GM12878 (cell line): ENCODE data around the gene PPP6R1. TPM values are rescaled to one million over a fixed set of nuclear protein-coding genes. Genes with fewer than 3 reads are reported as not detected.

Experiments
- BACH1 ChIP-seq: fragments of 450-650 bp; IDR thresholded peaks from 2 replicates; pipeline ENCODE4 v1.6.1; 2017; ENCODE audit warnings: mild to moderate bottlenecking, borderline replicate concordance
- CHD1 ChIP-seq: IDR thresholded peaks from 2 replicates; pipeline ENCODE4 v1.6.1; 2012; ENCODE audit warnings: low read depth, low read length, improper control_type of control experiment
- CREB1 ChIP-seq: IDR thresholded peaks from 2 replicates; pipeline ENCODE4 v1.6.1; 2012; ENCODE audit warnings: low read depth, mild to moderate bottlenecking, inconsistent platforms
- DPF2 ChIP-seq: fragments of 450-650 bp; IDR thresholded peaks from 2 replicates; pipeline ENCODE4 v1.6.1; 2017; ENCODE audit warnings: mild to moderate bottlenecking
- ETV6 ChIP-seq, 2 experiments: fragments of 450-650 bp in 1 of 2; IDR thresholded peaks in 1 of 2; conservative IDR thresholded peaks in 1 of 2; 2 replicates each; pipeline ENCODE4 v1.6.1; 2014; ENCODE audit warnings: antibody characterized with exemption in 1 of 2, borderline replicate concordance in 1 of 2, low read depth in 1 of 2, mild to moderate bottlenecking in 1 of 2, moderate library complexity in 1 of 2
- IRF4 ChIP-seq: IDR thresholded peaks from 2 replicates; pipeline ENCODE4 v1.6.1; 2011; ENCODE audit warnings: low read depth, low read length
- MEF2B ChIP-seq: fragments of 450-650 bp; IDR thresholded peaks from 2 replicates; pipeline ENCODE4 v1.6.1; 2018; ENCODE audit warnings: mild to moderate bottlenecking, moderate library complexity; ENCODE audit not compliant: partially characterized antibody, poor library complexity, severe bottlenecking
- MTA2 ChIP-seq: fragments of 450-650 bp; IDR thresholded peaks from 2 replicates; pipeline ENCODE4 v1.6.1; 2016; ENCODE audit warnings: low read depth, mild to moderate bottlenecking, moderate library complexity
- NFYB ChIP-seq: IDR thresholded peaks from 2 replicates; pipeline ENCODE4 v1.6.1; 2011; ENCODE audit warnings: low read depth, mild to moderate bottlenecking, low read length, improper control_type of control experiment, moderate library complexity; ENCODE audit not compliant: insufficient read depth
- NR2C2 ChIP-seq: IDR thresholded peaks from 2 replicates; pipeline ENCODE4 v1.6.1; 2011; ENCODE audit warnings: borderline replicate concordance, low read depth; ENCODE audit not compliant: control insufficient read depth, insufficient read length
- PKNOX1 ChIP-seq: fragments of 450-650 bp; IDR thresholded peaks from 2 replicates; pipeline ENCODE4 v1.6.1; 2016; ENCODE audit warnings: mild to moderate bottlenecking
- RCOR1 ChIP-seq: conservative IDR thresholded peaks from 2 replicates; pipeline ENCODE4 v1.6.1; 2012; ENCODE audit warnings: low read depth, low read length, improper control_type of control experiment
- RELA ChIP-seq: fragments of 450-650 bp; IDR thresholded peaks from 2 replicates; pipeline ENCODE4 v1.8.0; 2014; ENCODE audit warnings: borderline replicate concordance; ENCODE audit not compliant: partially characterized antibody
- SPI1 ChIP-seq: IDR thresholded peaks from 2 replicates; pipeline ENCODE4 v1.6.1; 2011; ENCODE audit warnings: low read depth, mild to moderate bottlenecking, low read length, moderate library complexity, borderline replicate concordance; ENCODE audit not compliant: insufficient read depth
- SRF ChIP-seq, 2 experiments: IDR thresholded peaks; 2 replicates each; pipeline ENCODE4 v1.6.1; 2011; ENCODE audit warnings: low read depth in 2 of 2, low read length in 2 of 2, mild to moderate bottlenecking in 1 of 2, moderate library complexity in 1 of 2
- STAT1 ChIP-seq: fragments of 450-650 bp; conservative IDR thresholded peaks from 2 replicates; pipeline ENCODE4 v1.6.1; 2014; ENCODE audit warnings: antibody characterized with exemption, mild to moderate bottlenecking
- STAT3 ChIP-seq: IDR thresholded peaks from 2 replicates; pipeline ENCODE4 v1.6.1; 2011; ENCODE audit warnings: low read depth, low read length, improper control_type of control experiment
- TCF3 ChIP-seq: IDR thresholded peaks from 2 replicates; pipeline ENCODE4 v1.6.1; 2012; ENCODE audit warnings: low read depth, mild to moderate bottlenecking, low read length, borderline replicate concordance; ENCODE audit not compliant: insufficient read depth
- USF2 ChIP-seq: IDR thresholded peaks from 2 replicates; pipeline ENCODE4 v1.6.1; 2011; ENCODE audit warnings: low read depth, low read length, improper control_type of control experiment, borderline replicate concordance
- ZBED1 ChIP-seq: IDR thresholded peaks from 2 replicates; pipeline ENCODE4 v1.6.1; 2016; ENCODE audit warnings: borderline replicate concordance
- ZNF687 ChIP-seq: fragments of 450-650 bp; IDR thresholded peaks from 2 replicates; pipeline ENCODE4 v1.6.1; 2017; ENCODE audit warnings: mild to moderate bottlenecking, moderate library complexity
- polyA plus RNA-seq, 11 experiments: library from polyadenylated mRNA; depleted of rRNA in 4 of 11; unstranded in 6 of 11; stranded (reverse) in 5 of 11; fragments of >200 nt; fragmentation: Nextera tagmentation in 4 of 11; fragmentation: Illumina TruSeq in 1 of 11; extraction: Ambion mirVana in 4 of 11; extraction: Trizol in 1 of 11; gene quantifications; 1 replicate in 1 of 11; 2 replicates in 10 of 11; pipeline versions ENCODE4 v1.2.1 to v1.2.3, GENCODE V29; 2011 to 2016; ENCODE audit warnings: inconsistent platforms in 2 of 11, missing spikeins in 2 of 11, low read depth in 1 of 11
- total RNA-seq, 4 experiments: library from RNA; depleted of rRNA in 3 of 4; stranded (reverse); fragments of >200 nt in 3 of 4; fragmentation: Illumina TruSeq in 1 of 4; extraction: Trizol in 1 of 4; gene quantifications; 2 replicates each; pipeline versions ENCODE4 v1.2.1 to v1.2.3, GENCODE V29; 2013 to 2021
- TF ChIP-seq, protein P1 (sequence below): IDR thresholded peaks from 2 replicates; pipeline ENCODE4 v1.6.1; 2012; ENCODE audit warnings: low read depth, low read length, improper control_type of control experiment

PPP6R1 gene
- total and polyA plus RNA-seq, 10 of the 15 experiments (the other 5 are each of a cell fraction or from before 2014, with no cell fraction given), result 0.80 to 173 (median 63.7) TPM

- TF ChIP-seq ZNF687, result peak; percentile 82
- peak; percentile 70 for TF ChIP-seq DPF2
- TF ChIP-seq CREB1, result peak; percentile 65
- peak; percentile 88 for TF ChIP-seq STAT3
- TF ChIP-seq SPI1, result no peak
- no peak; a peak in 2 of 4 replicates for TF ChIP-seq ETV6 (conservative IDR thresholded peaks at IDR 0.05 in 1 of 2, IDR thresholded peaks at IDR 0.05 in 1 of 2; ENCODE audit: borderline replicate concordance in 1 of 2, low read depth in 1 of 2)
- peak; percentile 96; the same call in 1 of the 2 replicates for TF ChIP-seq STAT1
- 0 out of 2 replicates have a peak, but pooled peaks have one; percentile 88 for TF ChIP-seq RCOR1
- TF ChIP-seq NR2C2, result no peak
- TF ChIP-seq CHD1, result no peak
- TF ChIP-seq MTA2, result peak; percentile 66; the same call in 1 of the 2 replicates
- TF ChIP-seq RELA, result peak; percentile 58
- TF ChIP-seq SRF (IDR thresholded peaks at IDR 0.05; ENCODE audit: low read depth in 2 of 2, low read length in 2 of 2), result peak in 1 of 2 experiments; percentile 66; a peak in 1 of 4 replicates
- TF ChIP-seq NFYB, result no peak
- 0 out of 2 replicates have a peak, but pooled peaks have one; percentile 19 for TF ChIP-seq BACH1
- TF ChIP-seq IRF4, result peak; percentile 27; the same call in 1 of the 2 replicates
- TF ChIP-seq ZBED1, result no peak
- TF ChIP-seq MEF2B, result peak; percentile 66
- TF ChIP-seq PKNOX1, result peak; percentile 71
- TF ChIP-seq TCF3, result 0 out of 2 replicates have a peak, but pooled peaks have one; percentile 81
- no peak for TF ChIP-seq USF2
- TF ChIP-seq, protein P1, sequence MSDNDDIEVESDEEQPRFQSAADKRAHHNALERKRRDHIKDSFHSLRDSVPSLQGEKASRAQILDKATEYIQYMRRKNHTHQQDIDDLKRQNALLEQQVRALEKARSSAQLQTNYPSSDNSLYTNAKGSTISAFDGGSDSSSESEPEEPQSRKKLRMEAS, result 0 out of 2 replicates have a peak, but pooled peaks have one; percentile 0
Observed at GRCh38 chr19:55258828-55259539, at the start of gene PPP6R1 (continued).
